ENCODE measurements around the gene MACROD2.

The MACROD2 gene

DNA sequence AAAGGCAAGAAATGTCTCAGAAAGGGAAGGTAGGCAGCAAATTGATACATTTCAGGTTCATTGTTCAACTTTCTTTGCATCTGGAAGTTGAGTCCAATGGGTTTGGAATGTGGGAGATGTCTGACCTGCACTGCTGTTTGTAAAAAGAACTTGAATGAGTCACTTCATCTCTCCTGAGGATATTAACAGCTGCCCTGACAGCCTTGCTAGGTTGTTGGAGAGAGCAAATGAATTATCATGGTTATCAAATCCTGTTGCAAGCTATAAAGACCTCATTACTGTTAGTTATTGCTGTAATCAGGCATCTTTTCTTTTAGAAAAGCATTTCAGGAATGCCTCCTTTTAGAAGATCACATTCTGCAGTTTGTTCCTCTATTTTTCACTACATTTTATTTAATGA lies 365.1 kb downstream of the MACROD2 start:
- Histone ChIP-seq H2AFZ (no peak overlapping the region), H3K27ac (no peak overlapping the region), H3K79me2 (no peaks in the 10 kb centered on the region), H3K27me3 (ENCODE audit: control insufficient read depth, insufficient read depth, low read length) (no peaks in the 10 kb centered on the region), H3K4me1 (peaks cover 4% of the 10 kb centered on the region), H3K9me3 (ENCODE audit: control insufficient read depth, low read length) (no peaks in the 10 kb centered on the region), H3K9ac (no peak overlapping the region), H3K4me3 (ENCODE audit: low read depth, low read length) (no peak overlapping the region), H3K4me2 (ENCODE audit: low read length) (no peak overlapping the region), H3K36me3 (ENCODE audit: control insufficient read depth, insufficient read depth, low read length) (no peaks in the 10 kb centered on the region)
- TF ChIP-seq, protein P1, sequence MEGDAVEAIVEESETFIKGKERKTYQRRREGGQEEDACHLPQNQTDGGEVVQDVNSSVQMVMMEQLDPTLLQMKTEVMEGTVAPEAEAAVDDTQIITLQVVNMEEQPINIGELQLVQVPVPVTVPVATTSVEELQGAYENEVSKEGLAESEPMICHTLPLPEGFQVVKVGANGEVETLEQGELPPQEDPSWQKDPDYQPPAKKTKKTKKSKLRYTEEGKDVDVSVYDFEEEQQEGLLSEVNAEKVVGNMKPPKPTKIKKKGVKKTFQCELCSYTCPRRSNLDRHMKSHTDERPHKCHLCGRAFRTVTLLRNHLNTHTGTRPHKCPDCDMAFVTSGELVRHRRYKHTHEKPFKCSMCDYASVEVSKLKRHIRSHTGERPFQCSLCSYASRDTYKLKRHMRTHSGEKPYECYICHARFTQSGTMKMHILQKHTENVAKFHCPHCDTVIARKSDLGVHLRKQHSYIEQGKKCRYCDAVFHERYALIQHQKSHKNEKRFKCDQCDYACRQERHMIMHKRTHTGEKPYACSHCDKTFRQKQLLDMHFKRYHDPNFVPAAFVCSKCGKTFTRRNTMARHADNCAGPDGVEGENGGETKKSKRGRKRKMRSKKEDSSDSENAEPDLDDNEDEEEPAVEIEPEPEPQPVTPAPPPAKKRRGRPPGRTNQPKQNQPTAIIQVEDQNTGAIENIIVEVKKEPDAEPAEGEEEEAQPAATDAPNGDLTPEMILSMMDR (IDR thresholded peaks at IDR 0.05) = no peak

DNA sequence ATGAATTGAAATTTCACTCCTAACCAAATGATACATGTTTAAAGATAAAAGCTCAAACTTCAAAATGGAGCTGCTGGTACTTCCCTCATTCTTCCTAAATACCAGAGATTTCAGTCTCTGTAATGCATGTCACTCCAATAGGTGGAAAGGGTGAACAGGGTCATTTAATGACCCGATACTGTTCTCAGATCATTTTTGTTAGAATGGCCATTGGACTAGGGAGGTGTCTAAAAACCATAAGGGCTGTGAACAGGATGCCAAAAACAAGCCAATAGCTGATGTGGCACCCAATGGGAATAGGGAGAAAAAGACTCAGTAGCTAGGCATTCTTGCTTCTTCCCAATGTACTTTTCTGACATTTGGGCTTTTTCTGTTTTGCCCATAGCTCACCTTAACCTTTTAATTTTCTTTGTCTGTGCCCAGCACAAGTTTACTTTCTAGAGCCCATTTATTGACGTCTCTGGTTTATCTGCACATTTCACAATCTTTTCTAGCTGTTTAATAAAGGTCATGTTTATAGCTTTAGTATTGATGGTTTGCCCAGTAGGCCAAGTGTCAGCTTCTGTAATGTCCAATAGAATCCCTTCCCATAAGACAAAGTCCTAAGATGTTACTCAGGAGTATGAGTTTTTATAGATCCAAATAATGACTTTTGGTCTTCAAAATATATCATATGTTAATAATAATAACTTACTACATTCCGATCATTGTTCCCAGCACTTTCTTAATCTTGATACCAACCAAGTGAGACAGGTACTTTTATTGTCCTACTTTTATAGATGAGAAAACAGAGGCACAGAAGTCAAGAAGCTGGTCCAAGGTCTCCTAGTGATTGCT lies 366.4 kb downstream of the MACROD2 start:
- H3K4me3 ChIP-seq (ENCODE audit: low read depth, low read length) = no peak overlapping the region
- H2AFZ ChIP-seq = no peak overlapping the region
- no peaks in the 10 kb centered on the region for H3K27me3 ChIP-seq (ENCODE audit: control insufficient read depth, insufficient read depth, low read length)
- H3K36me3 ChIP-seq (ENCODE audit: control insufficient read depth, insufficient read depth, low read length) = no peaks in the 10 kb centered on the region
- no peak overlapping the region for H3K4me2 ChIP-seq (ENCODE audit: low read length)
- peaks cover 4% of the 10 kb centered on the region for H3K4me1 ChIP-seq
- no peak overlapping the region for H3K27ac ChIP-seq
- H3K9ac ChIP-seq = no peak overlapping the region
- TF ChIP-seq, protein P1 (IDR thresholded peaks at IDR 0.05) = no peak
- no peaks in the 10 kb centered on the region for H3K79me2 ChIP-seq
- H3K9me3 ChIP-seq (ENCODE audit: control insufficient read depth, low read length) = no peaks in the 10 kb centered on the region

DNA sequence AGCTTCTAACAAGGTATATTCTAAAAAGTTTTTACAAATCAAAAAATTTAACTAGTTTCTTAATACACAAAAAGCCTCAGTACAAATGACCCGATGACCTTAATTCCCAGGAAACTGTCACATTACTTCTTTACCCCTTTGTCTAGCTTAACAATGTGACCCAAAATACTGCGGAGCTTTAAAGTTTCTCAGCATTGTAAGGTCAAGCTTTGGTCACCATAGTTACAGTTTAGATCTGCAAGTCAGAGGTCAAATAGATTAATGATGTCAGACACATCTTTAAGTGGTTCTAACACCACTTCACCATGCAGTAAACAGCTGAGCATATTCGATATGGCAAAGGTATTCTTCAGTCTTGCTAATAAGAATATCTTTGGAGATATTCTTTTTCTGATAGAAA lies 378.9 kb downstream of the MACROD2 start:
- Histone ChIP-seq H2AFZ (no peak overlapping the region), H3K4me3 (ENCODE audit: low read depth, low read length) (no peak overlapping the region), H3K27ac (no peak overlapping the region), H3K4me1 (no peaks in the 10 kb centered on the region), H3K79me2 (no peaks in the 10 kb centered on the region), H3K9ac (no peak overlapping the region), H3K9me3 (ENCODE audit: control insufficient read depth, low read length) (no peaks in the 10 kb centered on the region), H3K4me2 (ENCODE audit: low read length) (no peak overlapping the region), H3K36me3 (ENCODE audit: control insufficient read depth, insufficient read depth, low read length) (no peaks in the 10 kb centered on the region), H3K27me3 (ENCODE audit: control insufficient read depth, insufficient read depth, low read length) (no peaks in the 10 kb centered on the region)
- TF ChIP-seq, protein P1 (IDR thresholded peaks at IDR 0.05) = no peak

DNA sequence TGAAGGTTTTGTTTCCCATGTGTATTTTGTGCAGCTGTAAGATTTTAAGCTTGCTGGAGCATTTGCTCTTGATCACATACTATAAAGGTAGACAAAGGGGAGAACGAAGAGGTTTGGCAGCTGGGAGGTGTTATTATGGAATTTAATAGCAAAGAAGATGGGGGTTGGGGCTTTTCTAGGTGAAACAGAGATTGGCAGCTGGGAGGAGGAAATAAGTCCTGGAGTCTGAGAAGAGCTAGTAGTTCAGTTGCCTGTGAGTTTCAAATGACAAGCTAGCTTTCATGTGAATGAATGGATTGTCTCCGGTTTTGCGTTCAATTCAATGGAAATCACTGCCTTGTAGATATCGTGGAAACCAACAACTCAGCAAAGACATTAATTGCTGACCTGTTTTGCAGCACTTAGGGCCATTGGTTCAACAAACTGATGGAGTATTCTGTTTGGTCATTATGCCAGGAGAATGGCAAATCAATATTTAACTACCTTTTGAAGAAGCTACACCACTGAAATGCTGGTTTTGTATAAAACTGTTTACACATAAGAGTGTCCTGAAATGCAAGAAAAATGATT lies 380.2 kb downstream of the MACROD2 start:
- Histone ChIP-seq H3K4me1 (no peaks in the 10 kb centered on the region), H3K9ac (no peak overlapping the region), H3K27me3 (ENCODE audit: control insufficient read depth, insufficient read depth, low read length) (no peaks in the 10 kb centered on the region), H3K4me3 (ENCODE audit: low read depth, low read length) (no peak overlapping the region), H3K4me2 (ENCODE audit: low read length) (no peak overlapping the region), H2AFZ (no peak overlapping the region), H3K79me2 (no peaks in the 10 kb centered on the region), H3K27ac (no peak overlapping the region), H3K36me3 (ENCODE audit: control insufficient read depth, insufficient read depth, low read length) (no peaks in the 10 kb centered on the region), H3K9me3 (ENCODE audit: control insufficient read depth, low read length) (no peaks in the 10 kb centered on the region)
- TF ChIP-seq, protein P1 (IDR thresholded peaks at IDR 0.05) = no peak

All from parathyroid adenoma (tissue), 2 donors.